Stimulated activated naive B cell treated with anti-CD40 and anti-IgM and Interleukin-4, amounts not matched to agents 10 μg/mL and 1 μg/mL and 100 μg/mL, for 72 hours (primary cell): ENCODE data around the gene FAXDC2.

Source experiments
- ATAC-seq, 2 donors: fragments of 150-1000 bp; cut with Tn5 transposase; replicated peaks; 2 replicates each; pipeline ENCODE4 v1.10.0; 2021; ENCODE audit warnings: moderate library complexity in 1 of 2
- DNase-seq: peaks from one replicate; pipeline ENCODE4 v3.0.0; 2021
- H3K27ac Mint-ChIP-seq: one replicate; pipeline ENCODE4 v1.8.0; 2022; ENCODE audit warnings: mild to moderate bottlenecking, mixed read lengths
- H3K27me3 Mint-ChIP-seq, 2 donors: one replicate each; pipeline ENCODE4 v1.8.0; 2022; ENCODE audit warnings: mixed read lengths in 2 of 2
- H3K36me3 Mint-ChIP-seq, 2 donors: one replicate each; pipeline ENCODE4 v1.8.0; 2022; ENCODE audit warnings: mixed read lengths in 2 of 2, mild to moderate bottlenecking in 1 of 2
- H3K4me1 Mint-ChIP-seq, 2 donors: one replicate each; pipeline ENCODE4 v1.8.0; 2022; ENCODE audit warnings: mixed read lengths in 2 of 2, mild to moderate bottlenecking in 1 of 2
- H3K4me3 Mint-ChIP-seq, 2 donors: one replicate each; pipeline ENCODE4 v1.8.0; 2022; ENCODE audit warnings: mild to moderate bottlenecking in 2 of 2, mixed read lengths in 2 of 2, moderate library complexity in 1 of 2
- H3K9me3 Mint-ChIP-seq, 2 donors: one replicate each; pipeline ENCODE4 v1.8.0; 2022; ENCODE audit warnings: mixed read lengths in 2 of 2, mild to moderate bottlenecking in 1 of 2

The FAXDC2 gene

DNA sequence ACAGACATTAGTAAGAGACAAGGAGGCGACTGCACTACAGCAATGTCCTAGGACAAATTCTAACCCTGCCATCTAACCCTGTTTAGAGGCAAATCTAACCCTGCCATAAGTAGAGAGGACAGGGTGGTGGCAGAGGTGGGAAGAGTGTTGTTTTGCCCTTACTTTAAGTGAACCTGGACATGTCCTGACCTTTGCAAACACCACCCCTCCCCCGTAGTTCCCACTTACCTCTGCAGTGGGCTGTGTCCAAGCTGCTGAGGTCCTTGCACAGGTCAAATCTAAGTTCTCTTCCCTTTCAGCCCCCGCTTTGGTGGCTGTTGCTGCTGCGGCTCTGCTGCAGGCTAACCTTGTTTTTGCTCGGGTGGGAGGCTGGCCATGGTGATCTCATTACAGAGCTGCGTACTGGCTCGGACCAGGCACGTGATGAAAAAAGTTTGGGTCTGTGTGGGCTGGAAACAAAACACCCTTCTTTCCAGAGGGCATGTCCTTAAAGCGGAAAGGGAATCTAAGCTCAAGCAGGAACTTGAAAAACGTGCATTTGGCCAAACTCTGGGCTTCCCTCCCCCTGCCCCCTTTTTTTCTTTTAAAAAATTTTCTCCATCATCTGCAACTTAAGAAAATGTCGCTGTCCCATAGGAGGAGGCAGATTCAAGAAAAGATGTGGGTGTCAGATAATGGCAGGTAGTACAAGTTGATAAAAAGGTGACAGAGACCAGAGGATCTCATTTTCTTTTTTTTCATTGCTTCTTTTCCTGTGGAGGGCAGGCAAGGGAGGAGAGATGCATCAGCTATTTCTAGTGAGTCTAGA is at the start of gene FAXDC2:
FAXDC2 (minus strand) TSS at position 349 of the 808 bp plus-strand sequence. CDS start 12,425 bp downstream, outside the sequence.
- H3K27ac Mint-ChIP-seq, result peak within 1 kb of the TSS; percentile 17
- no peak for DNase-seq

GRCh38 chr5:154900066-154900465 is 49.7 kb upstream of the FAXDC2 start:
- no peak overlapping the region for H3K4me3 Mint-ChIP-seq
- no peaks in the 10 kb centered on the region for H3K4me1 Mint-ChIP-seq
- H3K36me3 Mint-ChIP-seq, result peaks cover 40 to 61% of the 10 kb centered on the region in 2 donors
- DNase-seq, result no peak
- no peak overlapping the region for H3K27ac Mint-ChIP-seq
- no peaks in the 10 kb centered on the region for H3K9me3 Mint-ChIP-seq
- no peak for ATAC-seq
- no peaks in the 10 kb centered on the region for H3K27me3 Mint-ChIP-seq

More for the DNA sequence above, at the start of gene FAXDC2:
- H3K4me1 Mint-ChIP-seq, result peaks cover 8 to 18% of the 10 kb centered on the region in 2 donors
- no peaks in the 10 kb centered on the region for H3K27me3 Mint-ChIP-seq
- ATAC-seq, result peak; percentile 75
- peak within 1 kb of the TSS; percentile 3 to 21 for H3K4me3 Mint-ChIP-seq
- no peaks in the 10 kb centered on the region for H3K9me3 Mint-ChIP-seq
- peaks cover 7 to 18% of the 10 kb centered on the region in 2 donors for H3K36me3 Mint-ChIP-seq

DNA sequence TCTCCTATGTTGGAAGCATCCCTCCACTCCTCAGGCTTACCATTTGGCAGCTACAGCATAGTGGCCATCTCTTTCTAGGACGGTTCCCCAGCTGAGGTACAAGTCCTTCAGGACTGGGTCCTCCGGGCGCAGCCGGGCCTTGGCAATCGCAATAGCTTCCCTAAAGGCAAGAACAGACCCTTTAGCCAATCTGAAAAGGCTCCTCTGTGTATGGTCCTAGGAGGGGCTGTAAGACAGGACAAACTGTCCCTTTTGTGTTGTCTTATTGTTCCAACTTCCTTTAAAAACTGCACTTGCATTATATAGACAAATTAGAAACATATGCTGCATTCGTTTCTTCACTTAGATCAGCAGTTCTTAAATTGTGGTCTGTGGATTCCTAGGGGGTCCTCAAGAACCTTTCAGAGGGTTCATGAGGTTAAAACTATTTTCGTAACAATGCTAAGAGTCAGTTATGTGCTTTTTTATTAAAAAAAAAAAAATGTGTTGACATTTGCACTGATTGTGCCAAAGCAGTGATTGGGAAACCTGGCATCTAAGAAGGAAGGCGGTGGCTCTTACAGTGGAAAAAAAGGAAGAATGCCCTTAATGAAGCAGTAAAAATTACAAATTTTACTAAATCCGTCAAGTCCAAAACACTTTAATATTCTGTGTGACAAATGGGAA is 48.9 kb upstream of the FAXDC2 start:
- H3K9me3 Mint-ChIP-seq, result no peaks in the 10 kb centered on the region
- DNase-seq (no peak), ATAC-seq (no peak)
- peak overlapping the region; percentile 53 for H3K27ac Mint-ChIP-seq
- no peak overlapping the region for H3K4me3 Mint-ChIP-seq
- peaks cover 41 to 60% of the 10 kb centered on the region in 2 donors for H3K36me3 Mint-ChIP-seq
- H3K27me3 Mint-ChIP-seq, result no peaks in the 10 kb centered on the region
- no peaks in the 10 kb centered on the region for H3K4me1 Mint-ChIP-seq

GRCh38 chr5:154898210-154898609 is 47.8 kb upstream of the FAXDC2 start:
- H3K27me3 Mint-ChIP-seq, result no peaks in the 10 kb centered on the region
- H3K36me3 Mint-ChIP-seq, result peaks cover 44 to 62% of the 10 kb centered on the region in 2 donors
- no peak overlapping the region for H3K27ac Mint-ChIP-seq
- no peak for DNase-seq
- H3K4me3 Mint-ChIP-seq, result no peak overlapping the region
- no peaks in the 10 kb centered on the region for H3K4me1 Mint-ChIP-seq
- no peaks in the 10 kb centered on the region for H3K9me3 Mint-ChIP-seq
- ATAC-seq, result no peak

GRCh38 chr5:154896562-154897165 is 46.3 kb upstream of the FAXDC2 start:
- Mint-ChIP-seq H3K36me3 (peaks cover 45 to 61% of the 10 kb centered on the region in 2 donors), H3K4me1 (no peaks in the 10 kb centered on the region), H3K27me3 (no peaks in the 10 kb centered on the region), H3K27ac (no peak overlapping the region), H3K9me3 (no peaks in the 10 kb centered on the region), H3K4me3 (no peak overlapping the region)
- no peak for ATAC-seq
- DNase-seq, result no peak

DNA sequence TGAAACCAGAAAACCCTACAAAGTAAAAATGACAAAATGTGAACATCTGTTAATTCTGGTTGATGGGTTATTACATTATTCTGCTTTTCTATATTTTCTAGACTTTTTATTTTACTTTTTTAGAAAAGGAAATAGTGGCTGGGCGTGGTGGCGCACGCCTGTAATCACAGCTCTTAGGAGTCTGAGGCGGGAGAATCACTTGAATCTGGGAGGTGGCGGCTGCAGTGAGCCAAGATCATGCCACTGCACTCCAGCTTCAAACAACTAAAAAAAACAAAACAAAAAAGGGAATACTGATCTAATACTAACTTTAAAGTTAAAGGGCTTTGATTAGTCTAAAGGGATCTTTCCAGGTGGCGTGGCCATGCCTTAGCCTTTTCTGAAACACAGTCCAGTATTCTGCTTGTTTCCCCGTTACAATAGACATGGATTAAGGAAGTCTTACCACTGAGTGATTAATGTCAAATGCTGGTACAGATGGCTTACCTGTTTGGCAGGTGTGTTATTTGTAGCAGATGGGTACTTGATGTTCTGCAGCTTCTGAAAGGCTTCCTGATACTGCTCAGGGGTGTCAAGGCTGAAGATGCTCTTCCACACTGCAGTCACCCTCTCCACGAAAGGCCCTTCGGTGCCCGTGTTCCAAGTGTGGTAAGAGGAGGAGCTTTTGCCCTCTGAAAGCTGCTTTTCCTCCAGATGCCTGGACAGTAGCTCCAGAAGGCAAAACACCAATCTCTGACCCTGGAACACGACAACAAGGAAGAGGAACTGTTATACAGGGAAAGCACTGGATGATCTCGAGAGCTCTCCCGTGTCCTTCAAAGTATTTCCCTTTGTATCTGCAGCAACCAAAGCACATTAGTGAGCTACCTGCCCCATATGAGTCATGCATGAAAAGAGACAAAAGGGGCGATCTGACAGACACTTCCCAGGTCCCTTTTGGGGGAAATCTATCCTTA is 45.5 kb upstream of the FAXDC2 start:
- no peaks in the 10 kb centered on the region for H3K4me1 Mint-ChIP-seq
- H3K36me3 Mint-ChIP-seq, result peaks cover 51 to 66% of the 10 kb centered on the region in 2 donors
- no peak overlapping the region for H3K27ac Mint-ChIP-seq
- no peaks in the 10 kb centered on the region for H3K27me3 Mint-ChIP-seq
- DNase-seq (no peak), ATAC-seq (no peak)
- no peaks in the 10 kb centered on the region for H3K9me3 Mint-ChIP-seq
- H3K4me3 Mint-ChIP-seq, result no peak overlapping the region

DNA sequence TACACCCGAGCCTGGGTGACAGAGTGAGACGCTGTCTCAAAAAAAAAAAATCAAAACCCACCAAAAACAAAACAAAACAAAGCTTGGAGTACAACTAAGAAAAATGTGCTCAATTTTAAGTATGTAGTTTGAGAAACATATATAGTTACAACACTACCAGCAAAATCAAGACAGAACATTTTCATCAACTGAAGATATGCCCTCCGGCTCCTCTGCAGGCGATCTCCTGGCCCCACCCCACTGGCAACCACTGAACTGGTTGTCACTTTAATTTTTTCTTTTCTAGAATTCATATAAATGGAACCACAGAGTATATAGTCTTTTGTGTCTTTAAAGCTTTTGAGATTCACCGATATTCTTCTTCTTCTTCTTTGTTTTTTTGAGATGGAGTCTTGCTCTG is 43.0 kb upstream of the FAXDC2 start:
- ATAC-seq, result no peak
- peaks cover 62 to 66% of the 10 kb centered on the region in 2 donors for H3K36me3 Mint-ChIP-seq
- H3K9me3 Mint-ChIP-seq, result no peaks in the 10 kb centered on the region
- H3K4me3 Mint-ChIP-seq, result no peak overlapping the region
- no peaks in the 10 kb centered on the region for H3K4me1 Mint-ChIP-seq
- H3K27ac Mint-ChIP-seq, result no peak overlapping the region
- no peaks in the 10 kb centered on the region for H3K27me3 Mint-ChIP-seq
- DNase-seq, result no peak

GRCh38 chr5:154892369-154892771 is 42.0 kb upstream of the FAXDC2 start:
- Mint-ChIP-seq H3K36me3 (peaks cover 66 to 69% of the 10 kb centered on the region in 2 donors), H3K27me3 (no peaks in the 10 kb centered on the region), H3K4me3 (no peak overlapping the region), H3K4me1 (no peaks in the 10 kb centered on the region), H3K9me3 (peaks cover 3% of the 10 kb centered on the region in 2 donors), H3K27ac (no peak overlapping the region)
- DNase-seq, result no peak
- no peak for ATAC-seq

- no peak overlapping the region for H3K4me3 Mint-ChIP-seq
- H3K36me3 Mint-ChIP-seq, result peaks cover 81 to 95% of the 10 kb centered on the region in 2 donors
- no peak for ATAC-seq
- no peak for DNase-seq
- peaks cover 23 to 25% of the 10 kb centered on the region in 2 donors for H3K9me3 Mint-ChIP-seq
- H3K27ac Mint-ChIP-seq, result no peak overlapping the region
- no peaks in the 10 kb centered on the region for H3K4me1 Mint-ChIP-seq
- H3K27me3 Mint-ChIP-seq, result no peaks in the 10 kb centered on the region
Measured at GRCh38 chr5:154885439-154885838, 35.0 kb upstream of the FAXDC2 start.

DNA sequence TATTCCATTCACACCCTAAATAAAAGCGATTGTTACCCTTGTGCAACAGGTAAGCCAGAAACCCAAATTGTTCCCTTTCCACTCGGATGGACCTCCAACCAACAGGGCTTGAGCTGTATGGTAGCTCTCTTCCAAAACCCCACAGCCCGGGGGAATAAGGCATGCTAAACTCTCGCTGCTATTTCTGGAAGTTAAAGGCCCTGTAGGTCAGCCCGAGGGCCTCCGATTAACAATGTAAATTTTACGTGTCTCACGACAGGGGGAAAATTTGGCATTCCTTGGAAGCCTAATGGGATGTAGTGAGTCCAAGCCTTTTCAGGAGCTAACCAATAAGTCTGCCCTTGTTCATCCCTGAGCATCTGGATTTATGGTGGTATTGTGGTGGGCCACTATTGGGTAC is 34.0 kb upstream of the FAXDC2 start:
- Mint-ChIP-seq H3K9me3 (peaks cover 25 to 28% of the 10 kb centered on the region in 2 donors), H3K27ac (no peak overlapping the region)
- no peak for DNase-seq

GRCh38 chr5:154881986-154882385 is 31.6 kb upstream of the FAXDC2 start:
- peaks cover 79 to 96% of the 10 kb centered on the region in 2 donors for H3K36me3 Mint-ChIP-seq
- ATAC-seq (no peak), DNase-seq (no peak)
- no peak overlapping the region for H3K4me3 Mint-ChIP-seq
- no peak overlapping the region for H3K27ac Mint-ChIP-seq
- no peaks in the 10 kb centered on the region for H3K4me1 Mint-ChIP-seq
- H3K9me3 Mint-ChIP-seq, result peaks cover 28 to 35% of the 10 kb centered on the region in 2 donors
- H3K27me3 Mint-ChIP-seq, result no peaks in the 10 kb centered on the region

More for the DNA sequence above, 34.0 kb upstream of the FAXDC2 start:
- H3K4me3 Mint-ChIP-seq, result no peak overlapping the region
- no peak for ATAC-seq
- H3K4me1 Mint-ChIP-seq, result no peaks in the 10 kb centered on the region
- no peaks in the 10 kb centered on the region for H3K27me3 Mint-ChIP-seq
- peaks cover 85 to 98% of the 10 kb centered on the region in 2 donors for H3K36me3 Mint-ChIP-seq

DNA sequence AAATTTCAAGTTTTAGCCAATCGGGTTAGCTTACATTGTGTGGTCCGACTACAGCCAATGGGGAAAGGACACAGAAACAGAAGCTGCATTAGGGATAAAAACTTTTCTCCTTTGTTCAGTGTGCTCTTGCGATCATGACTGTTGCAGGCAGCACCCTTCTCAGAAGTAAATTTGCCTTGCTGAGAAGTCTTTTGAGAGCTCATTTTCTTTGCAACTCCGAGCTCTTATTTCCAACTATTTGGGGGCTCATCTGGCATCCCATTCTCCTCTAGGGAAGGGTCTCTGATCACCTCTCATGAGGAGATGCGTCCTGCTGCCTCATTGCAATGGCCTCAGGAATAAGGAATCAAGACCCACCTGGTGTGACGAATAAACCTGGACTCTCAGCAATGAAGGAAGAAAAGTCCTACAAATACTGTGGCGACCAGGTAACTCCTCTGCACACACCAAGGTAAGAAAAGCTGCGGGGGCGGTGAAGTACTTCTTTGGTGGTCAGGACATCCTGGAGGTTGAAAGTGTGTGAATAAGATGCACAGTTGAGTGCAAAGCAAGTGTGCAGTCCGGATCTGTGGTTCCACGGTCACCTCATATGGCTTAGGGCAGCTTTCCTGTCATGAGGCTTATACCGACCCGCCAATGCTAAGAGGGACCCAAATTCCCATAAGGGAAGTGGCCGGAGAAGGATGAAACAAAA is 28.4 kb upstream of the FAXDC2 start:
- Mint-ChIP-seq H3K27ac (no peak overlapping the region), H3K4me3 (no peak overlapping the region), H3K36me3 (peaks cover 74 to 88% of the 10 kb centered on the region in 2 donors)

DNA sequence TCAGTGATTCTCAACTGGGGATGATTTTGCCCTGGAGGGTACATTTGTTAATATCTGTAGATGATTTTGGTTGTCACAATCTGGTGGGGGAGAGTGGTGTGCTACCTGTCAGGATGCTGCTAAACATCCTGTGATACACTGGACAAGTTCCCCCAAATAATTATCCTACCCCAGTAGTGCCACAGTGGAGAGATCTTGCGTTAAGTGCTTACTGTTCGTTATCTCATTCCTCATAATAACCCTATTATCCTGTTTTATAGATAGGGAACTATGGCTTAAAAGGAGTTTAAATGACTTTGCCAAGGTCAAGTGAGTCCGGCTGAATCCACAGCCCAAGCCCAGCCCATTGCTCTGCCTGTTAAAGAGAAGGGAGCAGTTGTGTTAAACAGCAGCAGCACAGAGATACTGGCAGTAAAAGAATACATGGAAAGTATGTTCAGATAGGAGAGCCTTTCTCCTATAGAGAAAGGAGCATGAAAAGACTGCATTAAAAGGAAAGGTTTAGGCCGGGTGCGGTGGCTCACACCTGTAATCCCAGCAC is 23.5 kb upstream of the FAXDC2 start:
- ATAC-seq (no peak), DNase-seq (no peak)
- Mint-ChIP-seq H3K27ac (peak overlapping the region; percentile 39), H3K9me3 (peaks cover 3 to 7% of the 10 kb centered on the region in 2 donors), H3K4me1 (no peaks in the 10 kb centered on the region), H3K4me3 (peak overlapping the region in 1 of 2 donors; percentile 17), H3K27me3 (no peaks in the 10 kb centered on the region), H3K36me3 (peaks cover 52 to 61% of the 10 kb centered on the region in 2 donors)

More for the DNA sequence above, 28.4 kb upstream of the FAXDC2 start:
- Mint-ChIP-seq H3K9me3 (peaks cover 16 to 22% of the 10 kb centered on the region in 2 donors), H3K27me3 (no peaks in the 10 kb centered on the region), H3K4me1 (no peaks in the 10 kb centered on the region)
- DNase-seq (no peak), ATAC-seq (no peak)
